HG03039 (cell line): ENCODE results near the gene TRIM36.

ENCODE experiments used
- ATAC-seq: cut with Tn5 transposase; IDR thresholded peaks from one replicate; pipeline ENCODE4 v1.9.1; 2021; ENCODE audit warnings: mild to moderate bottlenecking, moderate library complexity; ENCODE audit not compliant: unreplicated experiment

Gene TRIM36, protein sequence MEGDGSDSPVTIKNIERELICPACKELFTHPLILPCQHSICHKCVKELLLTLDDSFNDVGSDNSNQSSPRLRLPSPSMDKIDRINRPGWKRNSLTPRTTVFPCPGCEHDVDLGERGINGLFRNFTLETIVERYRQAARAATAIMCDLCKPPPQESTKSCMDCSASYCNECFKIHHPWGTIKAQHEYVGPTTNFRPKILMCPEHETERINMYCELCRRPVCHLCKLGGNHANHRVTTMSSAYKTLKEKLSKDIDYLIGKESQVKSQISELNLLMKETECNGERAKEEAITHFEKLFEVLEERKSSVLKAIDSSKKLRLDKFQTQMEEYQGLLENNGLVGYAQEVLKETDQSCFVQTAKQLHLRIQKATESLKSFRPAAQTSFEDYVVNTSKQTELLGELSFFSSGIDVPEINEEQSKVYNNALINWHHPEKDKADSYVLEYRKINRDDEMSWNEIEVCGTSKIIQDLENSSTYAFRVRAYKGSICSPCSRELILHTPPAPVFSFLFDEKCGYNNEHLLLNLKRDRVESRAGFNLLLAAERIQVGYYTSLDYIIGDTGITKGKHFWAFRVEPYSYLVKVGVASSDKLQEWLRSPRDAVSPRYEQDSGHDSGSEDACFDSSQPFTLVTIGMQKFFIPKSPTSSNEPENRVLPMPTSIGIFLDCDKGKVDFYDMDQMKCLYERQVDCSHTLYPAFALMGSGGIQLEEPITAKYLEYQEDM

DNA sequence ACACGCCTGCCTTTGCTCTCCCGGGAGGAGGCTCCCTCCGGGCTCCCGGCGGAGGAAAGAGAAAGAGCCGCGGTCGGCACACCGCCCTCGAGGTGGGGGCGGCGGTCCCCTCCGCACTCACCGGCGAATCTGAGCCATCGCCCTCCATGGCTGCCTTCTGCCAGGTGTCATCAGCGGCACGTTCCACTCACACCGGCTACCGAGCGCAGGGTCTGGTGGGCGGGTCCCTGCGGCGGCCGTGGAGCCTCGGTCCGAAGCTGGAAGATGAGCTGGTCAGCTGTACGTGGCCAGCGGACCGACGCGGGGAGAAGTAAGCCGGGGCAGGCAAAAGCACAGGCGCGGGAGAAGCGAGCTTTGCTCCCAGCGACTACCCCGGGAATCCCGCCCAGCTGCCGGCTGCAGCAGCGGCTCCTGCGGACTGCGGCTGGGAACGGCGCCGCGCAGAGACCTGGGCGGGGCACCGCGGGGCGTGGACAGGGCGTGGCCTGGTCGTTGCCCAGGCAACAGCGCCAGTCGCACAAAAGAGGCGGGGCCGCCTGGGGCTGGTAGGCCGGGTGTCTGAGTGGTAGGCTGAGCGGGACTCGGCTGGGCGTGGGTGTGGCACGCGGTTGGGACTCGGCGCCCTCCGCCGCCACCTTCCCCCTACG is at the start of gene TRIM36:
Gene TRIM36 (minus strand): TSS at position 422 of the 647 bp plus-strand sequence. CDS start 274 bp downstream, at position 148.
- peak; percentile 97 for ATAC-seq

DNA sequence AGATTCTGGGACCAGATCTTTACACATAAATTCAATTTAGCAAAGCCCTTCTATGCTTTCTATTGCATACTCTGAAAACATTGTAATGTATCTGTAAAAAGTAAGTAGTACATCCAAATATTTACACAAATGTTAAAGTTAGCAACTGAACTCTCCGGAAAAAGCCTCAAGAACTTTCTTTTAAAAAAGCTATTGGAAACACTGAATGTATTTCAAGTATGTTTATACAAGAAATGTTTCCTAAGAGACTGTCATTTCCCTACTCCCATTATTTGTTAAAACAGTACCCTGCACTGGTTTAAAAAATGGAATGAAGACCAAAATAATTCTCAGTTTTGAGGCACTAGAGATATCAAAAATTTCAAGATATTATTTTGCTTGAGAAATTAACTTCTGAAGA is 44.8 kb upstream of the TRIM36 start:
- no peak for ATAC-seq

DNA sequence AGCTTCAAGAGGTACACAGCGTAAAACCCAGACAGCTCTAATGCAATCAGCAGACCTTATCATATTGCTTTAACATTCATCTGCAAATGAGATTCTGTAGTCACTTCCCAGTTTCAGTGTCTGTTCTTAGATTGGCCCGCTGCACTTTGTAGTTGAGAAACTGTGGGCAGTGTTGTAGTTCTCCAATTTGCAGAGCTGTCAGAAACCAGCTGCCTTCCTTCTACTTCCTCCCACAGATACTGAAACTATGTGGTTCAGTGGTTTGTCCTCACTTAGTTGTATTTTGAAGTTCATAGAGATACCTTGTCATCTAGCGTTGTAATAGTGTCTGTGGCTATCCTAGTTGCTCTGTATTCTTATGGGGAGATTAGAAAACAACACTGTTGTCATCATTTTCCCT is 39.6 kb upstream of the TRIM36 start:
- peak; percentile 100 for ATAC-seq

DNA sequence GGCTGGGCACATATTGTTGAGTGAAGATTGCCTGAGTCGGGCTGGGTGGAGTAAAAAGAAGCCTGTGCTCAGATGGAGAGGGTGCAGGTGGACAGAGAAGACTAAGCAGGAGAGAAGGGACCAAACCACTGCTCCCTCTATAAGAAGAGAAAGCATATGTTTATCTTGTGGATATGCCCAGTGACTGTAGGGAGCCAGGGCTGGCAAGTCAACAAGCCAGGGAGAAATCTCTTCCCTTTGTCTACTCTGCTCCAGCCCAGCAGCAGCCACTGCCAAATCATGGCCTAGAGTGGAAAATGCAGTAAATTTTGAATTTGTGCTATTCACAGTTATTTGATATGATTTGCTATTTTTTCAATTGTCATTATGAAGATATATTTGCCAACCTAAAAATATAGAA is 33.2 kb upstream of the TRIM36 start:
- ATAC-seq = no peak

DNA sequence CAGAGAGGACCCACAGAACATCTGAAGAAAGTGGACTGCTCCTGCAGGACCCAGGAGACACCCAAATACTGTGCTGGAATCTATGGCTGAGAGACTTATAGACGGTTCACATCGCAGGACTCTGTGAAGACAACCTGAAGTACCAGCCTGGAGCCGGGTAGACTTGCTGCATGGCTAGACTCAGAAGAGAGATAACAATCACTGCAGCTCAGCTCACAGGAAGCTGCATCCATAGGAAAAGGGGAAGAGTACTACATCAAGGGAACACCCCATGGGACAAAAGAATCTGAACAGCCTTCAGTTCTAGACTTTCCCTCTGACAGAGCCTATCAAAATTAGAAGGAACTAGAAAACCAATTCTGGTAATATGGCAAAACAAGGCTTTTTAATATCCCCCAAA is 26.5 kb upstream of the TRIM36 start:
- no peak for ATAC-seq

DNA sequence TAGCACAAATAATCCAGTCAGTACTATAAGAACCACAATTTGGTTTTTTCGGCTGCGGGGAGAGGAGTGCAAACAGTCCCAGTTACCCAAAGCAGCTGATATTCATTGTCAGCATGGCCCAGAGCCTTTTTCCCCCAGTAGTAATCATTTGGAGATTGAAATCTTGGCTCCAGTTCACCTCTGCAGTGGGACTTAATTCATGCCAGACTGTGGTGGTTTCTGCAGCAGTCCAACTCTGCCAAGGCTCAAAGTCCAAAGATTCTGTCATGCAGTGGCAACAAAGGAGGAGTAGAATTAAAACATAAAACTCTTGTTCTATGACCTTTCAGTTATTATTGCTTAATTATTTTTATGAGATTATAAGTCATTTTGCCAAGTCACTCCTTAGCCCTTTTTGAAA is 25.0 kb upstream of the TRIM36 start:
- ATAC-seq = no peak

DNA sequence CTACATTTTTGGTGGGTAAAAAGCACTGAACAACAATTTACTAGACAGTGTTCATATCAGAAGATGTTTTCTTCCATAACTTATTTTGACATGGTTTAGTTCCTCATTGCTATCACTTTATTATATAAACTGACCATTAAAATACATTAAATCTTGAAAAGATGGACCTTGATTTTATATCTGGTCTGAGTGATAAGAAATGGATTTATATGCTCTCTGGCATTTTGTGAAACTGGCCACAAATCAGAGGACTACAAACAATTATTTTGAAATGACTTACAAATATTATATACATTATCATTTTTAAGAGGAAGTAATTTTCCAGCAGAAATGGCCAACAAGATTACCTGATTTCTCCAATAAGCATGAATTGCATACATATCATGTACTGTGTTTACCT is 23.6 kb upstream of the TRIM36 start:
- ATAC-seq = no peak

DNA sequence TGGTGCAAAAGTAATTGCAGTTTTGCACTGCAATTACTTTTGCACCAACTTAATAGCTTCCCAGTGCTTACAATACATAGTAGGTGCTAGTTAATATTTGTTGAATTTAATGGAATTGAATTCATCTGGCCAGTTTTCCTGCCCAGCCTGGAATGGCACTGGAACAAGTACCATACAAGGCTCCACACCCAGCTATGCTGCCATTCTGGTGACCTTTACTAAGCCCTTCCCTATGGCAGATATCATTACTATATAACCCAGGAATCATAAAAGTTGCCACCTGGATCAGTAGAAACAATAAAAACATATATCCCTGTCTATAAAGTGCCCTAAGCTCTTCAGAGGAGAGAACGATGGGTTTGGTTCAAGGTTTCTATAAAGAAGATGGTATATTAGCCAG is 22.4 kb upstream of the TRIM36 start:
- ATAC-seq = no peak

DNA sequence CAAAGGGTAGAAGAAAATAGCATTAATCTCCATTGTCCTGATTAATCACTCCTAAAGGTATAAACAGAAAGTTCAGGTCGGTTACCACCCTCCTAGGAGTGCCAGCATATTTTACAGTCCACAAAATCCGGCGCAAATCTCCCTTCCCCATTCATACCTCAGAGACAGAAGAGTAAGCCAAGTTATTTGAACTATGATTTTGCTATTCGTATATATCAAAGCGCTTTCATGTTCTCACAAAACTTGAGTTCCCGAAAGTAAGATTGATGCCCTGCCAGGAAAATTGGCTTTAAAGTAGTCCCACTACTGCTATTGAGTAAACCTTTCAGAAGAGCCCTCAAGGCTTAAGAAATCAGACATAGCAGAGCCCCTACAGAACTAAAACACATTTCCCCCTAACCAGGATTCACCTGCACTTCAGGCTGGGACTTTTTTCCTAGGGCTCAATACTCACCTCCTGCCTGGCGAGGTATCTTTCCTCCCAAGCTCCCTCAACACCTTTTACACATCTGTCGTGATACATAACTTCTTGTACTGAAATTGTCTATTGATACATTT is 21.8 kb upstream of the TRIM36 start:
- no peak for ATAC-seq

DNA sequence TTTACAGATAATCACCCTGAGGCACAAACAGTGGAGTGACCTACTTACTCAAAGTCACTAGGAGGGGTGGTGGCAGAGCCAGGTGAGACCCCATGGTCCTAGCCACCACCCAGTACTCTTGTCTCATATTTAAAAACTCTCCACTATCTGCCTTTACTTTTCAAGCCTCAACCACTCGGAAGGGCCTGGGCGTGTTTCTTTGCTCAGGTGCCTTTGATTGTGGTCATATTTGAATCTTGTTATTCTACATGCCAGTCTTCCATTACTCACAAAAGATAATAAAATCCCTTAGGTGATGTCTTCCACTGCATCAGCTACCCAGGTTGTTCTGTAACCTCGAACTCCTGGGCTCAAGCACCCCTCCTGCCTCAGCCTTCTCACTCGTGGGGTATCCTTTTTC is 20.7 kb upstream of the TRIM36 start:
- no peak for ATAC-seq

DNA sequence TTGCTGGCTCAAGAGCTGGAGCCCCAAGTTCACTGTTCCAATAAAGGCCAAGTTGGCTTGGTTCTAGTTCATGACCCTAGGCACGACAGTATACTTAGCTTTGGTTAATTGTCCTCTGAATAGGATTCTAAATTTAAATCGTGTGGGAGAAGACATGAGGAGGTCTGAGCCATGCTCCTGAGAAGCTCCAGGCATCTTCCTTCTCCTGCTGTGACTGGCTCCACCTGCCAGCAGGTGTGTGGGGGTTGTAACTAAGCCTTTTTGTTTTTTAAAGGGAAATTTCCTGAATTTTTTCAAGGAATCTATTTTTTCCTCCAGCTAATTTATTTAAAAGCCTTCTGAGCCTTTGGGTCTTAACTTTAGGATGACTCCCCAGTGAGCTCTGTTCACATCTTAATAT is 20.2 kb upstream of the TRIM36 start:
- ATAC-seq = no peak

DNA sequence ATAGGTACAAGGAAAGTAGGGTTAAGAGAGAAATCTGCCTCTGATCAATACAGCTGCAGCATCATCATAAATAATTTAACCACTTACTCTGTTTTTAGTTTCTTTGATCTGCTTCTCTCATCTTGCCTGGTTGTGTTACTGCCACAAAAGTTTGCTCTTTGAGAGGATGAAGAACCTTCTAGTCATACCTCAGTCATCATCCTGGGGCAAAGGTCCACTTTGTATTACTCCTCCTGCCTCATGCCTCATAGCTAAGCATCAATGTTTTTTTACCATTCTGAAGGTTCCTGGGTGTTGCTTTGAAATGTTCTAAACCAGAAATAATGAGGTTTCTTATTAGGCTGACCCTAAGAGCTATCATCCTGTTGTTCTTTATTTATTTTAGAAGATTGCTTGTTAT is 17.1 kb upstream of the TRIM36 start:
- no peak for ATAC-seq

DNA sequence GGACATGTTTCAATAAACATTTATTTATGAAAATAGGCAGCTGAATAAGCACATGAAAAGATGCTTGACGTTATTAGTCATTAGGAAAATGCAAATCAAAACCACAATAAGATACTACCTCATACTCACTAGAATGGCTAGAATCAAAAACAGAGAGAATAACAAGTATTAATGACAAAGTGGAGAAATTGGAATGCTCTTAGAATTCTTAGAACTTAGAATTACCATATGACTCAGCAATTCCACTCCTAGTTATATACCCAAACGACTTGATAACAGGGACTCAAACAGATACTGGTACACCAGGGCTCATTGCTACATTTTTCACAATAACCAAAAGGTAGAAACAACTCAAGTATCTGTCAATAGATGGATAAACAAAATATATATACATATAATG is 15.1 kb upstream of the TRIM36 start:
- no peak for ATAC-seq

DNA sequence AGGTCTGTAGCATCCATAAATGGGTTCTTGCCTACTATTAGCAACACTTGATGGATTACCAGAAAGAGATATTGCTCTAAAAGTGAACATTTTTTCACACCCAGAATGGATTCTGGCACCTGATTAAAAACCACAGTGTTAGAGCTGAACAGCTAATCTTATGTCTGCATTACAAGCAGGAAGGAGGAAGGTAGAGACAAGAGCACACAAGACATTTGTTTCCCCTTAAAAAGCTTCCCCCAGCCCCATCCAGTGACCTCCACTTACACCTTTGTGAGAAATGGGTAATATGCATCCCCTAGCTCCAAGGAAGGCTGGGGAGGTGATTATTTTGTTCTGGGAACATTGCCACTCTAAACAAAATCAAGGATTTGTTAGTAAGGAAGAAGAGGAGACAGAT is 12.0 kb upstream of the TRIM36 start:
- no peak for ATAC-seq

DNA sequence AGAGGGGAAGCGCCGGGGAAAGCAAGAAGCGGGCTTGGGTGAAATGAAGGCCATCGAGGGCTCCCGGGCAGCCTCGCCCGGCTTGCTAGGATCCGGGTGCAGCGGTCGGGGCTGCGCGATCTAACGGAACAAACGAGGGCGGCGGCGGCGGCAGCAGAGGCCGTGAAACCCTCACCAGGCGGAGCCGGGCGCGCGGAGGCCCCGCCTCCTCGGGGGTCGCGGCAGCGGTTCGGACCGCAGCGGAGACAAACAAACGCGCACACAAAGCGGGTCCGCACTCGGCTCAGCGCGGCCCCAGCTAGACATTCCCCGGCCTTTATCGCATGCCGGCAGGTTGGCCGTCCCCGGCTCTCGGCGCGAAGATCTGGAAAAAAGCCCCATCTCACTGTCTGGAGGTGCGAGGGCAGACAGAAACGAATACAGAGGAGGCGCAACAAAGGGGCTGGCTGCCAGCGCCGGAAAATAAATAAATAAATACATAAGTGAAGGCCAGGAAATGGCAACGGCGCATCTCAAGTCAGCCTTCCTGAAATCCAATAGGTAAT is 10.5 kb upstream of the TRIM36 start:
- ATAC-seq = peak; percentile 54

DNA sequence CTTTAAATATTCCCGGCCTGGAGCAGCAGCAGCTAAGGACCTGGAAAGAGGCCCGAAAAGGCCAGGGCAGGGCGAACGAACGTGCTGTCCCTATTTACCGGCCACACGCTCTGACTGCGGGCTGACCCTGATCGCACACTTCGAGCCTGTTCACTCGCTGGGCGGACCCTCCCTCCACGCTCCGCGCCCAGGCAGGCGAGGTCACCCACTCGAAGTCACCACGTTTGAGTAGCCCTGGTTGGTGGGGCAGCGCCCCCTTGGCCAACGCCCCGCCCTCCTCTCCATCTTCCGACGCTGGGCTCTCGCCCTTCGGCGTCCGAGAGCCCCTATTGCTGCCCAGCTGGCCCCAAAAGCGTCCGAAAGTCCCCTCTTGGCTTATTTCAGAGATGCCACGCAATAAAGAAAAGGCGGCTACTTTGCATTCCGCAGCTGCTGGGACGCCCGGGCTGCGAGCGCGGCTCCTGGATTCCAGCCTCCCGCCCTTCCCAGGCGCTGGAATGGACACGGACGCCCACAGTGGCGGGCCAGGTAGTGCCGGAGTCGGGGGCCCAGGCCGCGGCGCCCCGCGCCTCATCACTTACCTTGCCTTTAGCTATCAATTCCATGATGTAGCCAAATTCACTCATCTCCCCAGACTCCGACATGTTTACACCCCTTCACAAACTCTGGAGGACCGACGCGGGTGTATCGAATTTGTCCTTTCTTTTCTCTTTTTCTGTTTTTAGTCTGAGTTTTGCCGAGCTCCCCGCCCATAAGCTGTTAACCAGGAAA is 9.9 kb upstream of the TRIM36 start:
- ATAC-seq = peak; percentile 31

DNA sequence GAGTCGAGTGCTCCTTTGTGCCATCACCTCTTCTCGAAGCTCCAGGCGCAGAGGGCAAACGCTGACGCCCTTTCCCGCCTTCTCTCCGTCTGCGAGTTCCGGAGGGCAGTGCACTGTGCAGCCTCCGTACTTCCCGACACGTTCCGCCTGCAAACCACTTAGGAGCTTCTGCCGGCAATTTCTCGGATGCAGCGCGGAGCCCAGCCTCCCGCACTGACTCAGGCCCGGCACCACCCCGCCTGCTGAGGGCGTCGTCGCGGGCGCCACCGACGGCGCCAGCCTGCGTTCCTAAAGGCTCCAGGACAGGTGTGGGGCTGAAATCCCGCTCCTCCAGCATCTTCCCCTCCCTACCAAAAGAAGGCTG is 9.3 kb upstream of the TRIM36 start:
- no peak for ATAC-seq

DNA sequence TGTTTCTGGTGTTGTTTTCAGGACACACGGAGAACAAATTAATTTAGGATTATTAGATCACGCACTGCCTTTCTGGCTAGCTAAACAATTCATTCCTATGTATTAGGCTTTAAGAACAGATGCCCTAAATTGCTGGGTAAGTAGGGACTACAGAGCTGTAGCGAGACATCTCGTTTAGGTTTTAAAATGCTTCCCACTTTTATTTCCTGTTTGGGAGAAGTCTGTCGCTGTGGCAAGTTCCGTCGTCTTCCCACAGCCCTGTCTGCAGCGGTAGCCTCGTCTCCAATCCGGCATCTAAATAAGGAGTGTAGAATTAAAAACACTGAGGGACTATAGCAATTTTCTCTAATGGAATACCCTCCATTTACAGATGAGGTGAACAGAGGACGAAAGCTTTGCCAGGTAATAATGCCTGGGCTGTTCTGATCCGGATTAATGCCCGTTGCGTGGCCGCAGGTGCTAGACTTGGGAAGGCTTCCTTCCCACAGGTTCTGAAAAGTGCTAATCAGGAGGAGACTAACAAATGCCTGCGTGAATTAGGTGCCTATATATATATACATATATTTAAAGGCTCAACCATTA is 1.3 kb upstream of the TRIM36 start:
- no peak for ATAC-seq

DNA sequence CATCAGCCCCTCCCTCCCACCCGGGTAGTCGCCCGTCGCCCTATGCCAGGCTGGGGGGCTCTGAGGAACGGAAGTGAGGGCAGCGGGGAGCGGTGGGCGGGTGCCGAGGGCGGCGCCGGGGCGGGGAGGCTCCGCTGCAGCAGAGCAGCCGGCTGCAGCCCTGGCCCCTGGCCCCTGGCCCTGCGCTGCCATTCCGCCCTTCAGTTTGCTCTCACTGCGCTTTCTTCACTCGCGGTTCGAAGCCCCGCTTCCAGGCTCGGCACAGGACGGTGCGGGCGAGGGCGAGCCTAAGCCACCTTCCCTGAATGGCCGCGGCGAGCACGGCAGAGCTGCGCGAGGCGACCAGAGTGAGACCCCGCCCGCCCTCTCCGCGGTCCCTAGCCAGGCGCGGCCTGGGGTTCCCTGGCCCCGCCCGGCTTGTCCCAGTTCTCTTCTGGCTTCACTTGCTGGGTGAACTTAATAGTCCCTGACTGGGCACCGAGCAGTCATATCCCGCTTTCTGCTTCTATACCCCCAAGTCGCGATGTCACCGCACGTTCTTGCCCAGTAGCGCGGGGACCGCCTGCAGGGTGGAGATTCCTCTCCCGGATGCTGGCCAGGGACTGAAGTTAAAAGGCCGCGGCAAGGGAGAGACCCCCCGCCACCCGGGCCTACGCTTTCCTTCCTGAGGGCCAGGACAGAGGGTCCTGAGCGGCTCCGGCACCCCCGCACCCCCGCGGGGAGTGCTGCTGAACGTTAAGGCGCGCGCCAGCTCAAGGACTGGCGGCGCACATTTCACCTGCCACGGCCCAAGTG is 623 bp upstream of the TRIM36 start:
- peak; percentile 47 for ATAC-seq
